ENCODE measurements around the gene C12orf42. TPM values are rescaled to one million over a fixed set of nuclear protein-coding genes. Genes with fewer than 3 reads are reported as not detected.
A peak's percentile ranks its signal among the peaks of the same experiment; 100 is the strongest.

C12orf42 gene
- total RNA-seq (2014; rRNA removed; shearing (Covaris generic)), result not detected in 2 replicates

DNA sequence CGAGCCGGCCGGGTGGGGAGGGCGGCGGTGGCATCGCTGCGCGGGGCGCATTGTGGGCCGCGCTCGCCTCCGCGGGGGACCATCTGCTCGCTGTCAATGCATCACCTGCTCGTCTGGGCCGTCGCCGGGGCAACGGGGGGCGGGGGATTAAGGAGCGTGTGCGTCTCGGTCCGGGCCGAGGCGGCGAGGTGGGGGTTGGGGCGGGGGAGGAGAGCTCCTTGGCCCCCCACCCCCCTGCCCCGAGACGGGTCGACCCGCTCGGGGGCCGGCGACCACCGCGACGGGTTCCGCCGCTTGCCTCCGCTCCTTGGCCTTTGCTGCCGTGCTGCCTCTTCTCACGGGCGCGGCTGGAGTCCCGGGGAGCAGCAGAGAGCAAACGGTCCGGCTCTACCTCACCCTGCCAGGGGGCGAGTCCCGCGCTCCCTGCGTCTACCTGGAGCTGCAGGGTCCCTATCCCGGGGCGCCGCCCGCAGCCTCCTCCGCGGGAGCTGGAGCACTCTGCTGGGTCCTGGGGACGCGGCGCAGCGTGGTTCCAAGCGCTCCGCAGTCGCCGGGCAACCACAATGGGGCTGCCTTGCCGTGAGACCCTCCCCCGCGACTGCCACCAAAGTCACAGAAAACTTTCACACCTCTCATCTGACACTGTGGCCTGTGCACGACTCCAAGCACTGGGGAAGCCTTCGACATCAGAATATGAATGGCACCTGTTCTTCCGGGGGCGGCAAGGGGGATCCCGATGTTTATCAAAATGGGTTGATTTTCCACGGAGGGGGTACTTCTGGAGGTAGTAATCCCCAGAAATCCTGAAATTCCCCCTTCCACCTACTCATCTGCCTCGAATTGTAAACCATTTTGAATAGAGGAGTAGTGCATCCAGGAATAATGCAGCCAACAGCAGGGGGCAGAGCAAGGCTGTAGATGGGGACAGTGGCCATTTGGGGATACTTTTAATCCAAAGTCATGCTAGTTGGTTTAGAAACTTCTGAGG is at the start of gene C12orf42:
C12orf42 (minus strand) TSS at position 500 of the 988 bp plus-strand sequence. CDS start 17,542 bp downstream, outside the sequence.
- DNase-seq (ENCODE audit: low spot score), result peak; percentile 13

DNA sequence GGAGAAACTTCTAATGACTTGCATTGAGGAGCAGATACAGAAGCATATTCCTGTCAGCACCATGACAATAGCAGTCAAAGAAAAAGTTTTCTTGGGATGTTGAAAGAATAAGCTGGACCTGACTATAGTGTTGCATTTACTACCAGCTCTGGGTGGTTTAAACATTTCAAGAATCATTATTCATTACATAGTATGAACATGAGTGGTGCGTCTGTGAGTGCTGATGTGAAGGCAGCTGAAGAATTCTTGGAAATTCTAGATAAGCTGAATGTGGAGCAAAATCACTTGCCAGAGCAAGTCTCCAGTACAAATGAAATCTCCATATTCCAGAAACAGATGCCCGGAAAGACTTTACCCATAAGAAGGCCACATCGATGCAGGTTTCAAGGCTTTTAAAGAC is 46.3 kb upstream of the C12orf42 start:
- no peak for DNase-seq (ENCODE audit: low spot score)

- no peak for DNase-seq (ENCODE audit: low spot score)
These were observed 44.6 kb upstream of the C12orf42 start for GRCh38 chr12:103540319-103540718.

DNA sequence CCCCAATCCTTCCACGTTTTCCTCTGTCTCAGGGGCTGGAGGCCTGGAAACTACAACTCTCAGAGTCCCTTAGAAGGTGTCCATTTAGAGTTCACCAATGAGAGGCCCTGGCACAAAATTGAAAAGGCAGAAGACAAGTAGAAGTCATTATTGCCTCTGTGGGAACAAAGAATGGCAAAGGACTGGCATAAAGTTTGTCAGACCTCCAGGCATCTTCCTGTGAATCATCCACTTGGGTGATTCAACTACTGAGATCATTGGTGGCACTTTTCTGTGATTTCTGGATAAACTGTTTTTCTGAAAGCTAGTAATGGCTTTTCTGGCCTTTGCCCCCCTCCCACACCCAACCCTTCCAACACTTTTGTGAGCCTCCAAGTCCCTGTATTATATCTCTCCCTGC is 42.6 kb upstream of the C12orf42 start:
- DNase-seq (ENCODE audit: low spot score), result peak; percentile 32

GRCh38 chr12:103530307-103531066 is 34.7 kb upstream of the C12orf42 start:
- DNase-seq (ENCODE audit: low spot score), result no peak

- no peak for DNase-seq (ENCODE audit: low spot score)
These were observed 33.5 kb upstream of the C12orf42 start for GRCh38 chr12:103529306-103529705.

- no peak for DNase-seq (ENCODE audit: low spot score)
These were observed 28.6 kb upstream of the C12orf42 start for GRCh38 chr12:103524238-103524875.

DNA sequence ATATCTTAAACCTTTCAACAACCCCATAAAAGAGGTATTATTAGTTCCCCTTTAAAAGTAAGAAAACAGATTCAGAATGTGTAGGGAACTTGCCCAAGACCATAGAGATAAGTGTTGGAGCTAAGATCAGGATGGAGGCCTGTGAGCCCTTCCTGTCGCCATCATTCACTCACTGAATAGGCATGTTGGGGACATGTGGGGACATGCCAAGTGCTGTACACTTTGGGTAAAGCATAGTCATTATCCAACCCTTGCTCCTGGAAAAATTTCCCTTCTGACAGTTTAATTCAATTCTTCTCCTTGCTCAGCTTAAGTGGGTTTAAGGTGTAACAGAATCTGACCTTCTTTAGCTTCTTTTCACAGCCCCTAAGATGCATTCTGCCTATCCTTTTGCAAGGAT is 28.0 kb upstream of the C12orf42 start:
- DNase-seq (ENCODE audit: low spot score), result no peak

DNA sequence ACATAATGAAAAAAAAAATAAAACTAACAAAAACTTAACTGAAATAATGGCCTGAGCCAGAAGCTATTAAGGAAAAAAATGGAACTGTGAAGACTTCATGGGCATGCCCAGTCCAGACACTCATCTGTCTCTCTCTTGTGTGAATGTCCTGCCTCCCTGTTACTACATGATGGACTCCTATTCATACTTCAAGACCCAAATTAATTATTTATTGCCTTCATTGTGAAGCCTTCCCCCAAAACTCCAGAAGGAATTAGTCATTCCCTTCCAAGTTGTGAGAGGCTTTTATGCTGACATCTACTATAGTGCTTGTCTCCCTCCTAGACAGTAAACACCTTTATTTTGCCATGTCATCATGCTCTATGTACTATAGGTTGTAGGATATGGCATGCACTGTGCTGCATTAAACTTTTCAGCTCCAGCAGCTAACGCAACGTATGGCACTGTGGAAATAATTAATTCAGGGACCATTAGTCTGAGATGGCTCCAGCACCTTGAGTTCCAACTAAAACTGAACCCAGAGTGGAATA is 25.0 kb upstream of the C12orf42 start:
- DNase-seq (ENCODE audit: low spot score), result no peak

- DNase-seq (ENCODE audit: low spot score), result no peak
These were observed 23.9 kb upstream of the C12orf42 start for GRCh38 chr12:103519632-103520031.

GRCh38 chr12:103518899-103519298 is 23.1 kb upstream of the C12orf42 start:
- no peak for DNase-seq (ENCODE audit: low spot score)

DNA sequence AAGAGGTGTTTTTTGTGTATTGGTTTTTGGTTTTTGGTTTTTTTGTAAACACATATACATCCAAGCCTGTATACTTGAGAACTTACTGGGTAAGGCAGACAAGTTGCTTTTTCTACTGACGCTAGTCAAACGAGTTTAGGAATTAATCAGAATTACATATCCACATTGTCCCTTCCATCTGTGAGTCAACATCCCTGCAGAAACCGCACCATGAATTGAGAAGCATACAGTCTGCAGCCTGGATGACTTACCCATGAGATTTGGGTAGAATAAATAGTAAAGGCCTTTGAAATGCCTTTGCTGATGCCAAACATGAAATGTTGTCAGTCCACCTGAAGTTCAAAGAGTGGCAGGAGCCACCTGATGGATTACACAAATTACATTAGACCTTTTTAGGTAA is 21.4 kb upstream of the C12orf42 start:
- no peak for DNase-seq (ENCODE audit: low spot score)

GRCh38 chr12:103515341-103515740 is 19.6 kb upstream of the C12orf42 start:
- no peak for DNase-seq (ENCODE audit: low spot score)

DNA sequence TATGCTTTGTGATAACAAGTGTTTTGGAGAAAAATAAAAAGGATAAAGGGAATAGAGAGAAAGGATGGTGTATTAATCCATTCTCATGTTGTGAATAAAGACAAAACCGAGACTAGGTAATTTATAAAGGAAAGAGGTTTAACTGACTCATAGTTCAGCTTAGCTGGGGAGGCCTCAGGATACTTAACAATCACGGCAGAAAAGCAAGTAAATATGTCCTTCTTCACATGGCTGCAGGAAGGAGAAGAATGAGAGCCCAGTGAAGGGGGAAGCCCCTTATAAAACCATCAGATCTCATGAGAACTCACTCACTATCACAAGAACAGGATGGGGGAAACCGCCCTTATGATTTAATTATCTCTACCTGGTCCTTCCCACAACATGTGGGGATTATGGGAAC is 18.1 kb upstream of the C12orf42 start:
- DNase-seq (ENCODE audit: low spot score), result no peak

DNA sequence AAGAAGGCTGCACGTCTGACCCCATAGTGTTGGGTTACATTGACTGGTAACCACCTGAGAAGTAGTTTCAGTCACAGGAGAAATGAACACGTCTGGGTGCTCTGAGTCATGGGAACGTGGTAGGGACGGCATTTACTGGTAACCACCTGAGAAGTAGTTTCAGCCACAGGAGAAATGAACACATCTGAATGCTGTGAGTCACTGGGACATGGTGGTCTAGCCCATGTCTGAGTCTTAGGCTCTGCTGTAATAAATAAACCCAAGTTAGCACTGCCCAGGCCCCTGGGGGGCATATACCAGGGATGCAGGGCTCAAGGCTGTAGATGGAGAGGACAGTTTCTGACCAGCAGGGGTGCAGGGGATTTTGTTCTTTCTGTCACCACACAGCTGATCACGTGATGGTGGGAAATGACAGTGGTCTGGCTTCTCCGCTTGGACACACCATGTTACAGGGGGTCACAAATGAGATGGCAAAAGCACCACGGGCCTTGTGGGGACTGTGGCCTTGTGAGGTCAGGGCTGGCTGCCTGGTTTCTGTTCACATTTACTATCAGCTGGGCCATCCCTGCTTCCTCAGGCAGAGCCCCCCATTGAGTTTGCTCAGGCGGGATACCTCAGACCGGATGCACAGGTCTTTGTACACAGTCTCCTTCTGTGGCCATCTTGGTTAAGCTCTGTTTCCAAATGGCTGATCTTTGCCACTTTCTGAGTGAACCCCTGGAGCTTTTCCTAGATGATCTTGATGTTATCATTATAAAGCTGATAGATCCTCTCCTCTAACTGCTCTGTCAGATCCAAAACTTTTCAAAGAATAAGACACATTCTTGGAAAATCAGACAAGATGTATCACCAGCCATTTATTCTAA is 9.8 kb upstream of the C12orf42 start:
- peak; percentile 10 for DNase-seq (ENCODE audit: low spot score)

- no peak for DNase-seq (ENCODE audit: low spot score)
These were observed 8.8 kb upstream of the C12orf42 start for GRCh38 chr12:103504606-103505005.

GRCh38 chr12:103503546-103504480 is 8.0 kb upstream of the C12orf42 start:
- no peak for DNase-seq (ENCODE audit: low spot score)

DNA sequence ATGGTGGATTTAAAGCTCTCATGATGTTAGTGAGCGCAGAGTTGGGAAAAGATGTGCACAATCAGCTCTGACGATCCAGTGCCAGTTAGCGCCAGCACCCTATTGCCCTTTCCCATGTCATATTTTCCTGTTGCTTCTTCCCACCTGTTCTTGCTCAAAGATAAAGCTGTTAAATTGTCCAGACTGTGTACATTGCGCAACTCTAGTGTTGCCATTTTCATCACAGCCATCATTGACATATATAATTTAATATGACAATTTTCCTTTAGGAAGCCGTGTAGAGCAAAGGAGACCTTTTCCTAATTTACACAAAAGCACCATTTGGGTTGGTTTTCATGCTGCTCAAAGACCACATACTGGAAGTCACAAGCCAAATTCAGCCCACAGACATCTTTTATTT is 5.7 kb upstream of the C12orf42 start:
- DNase-seq (ENCODE audit: low spot score), result no peak

DNA sequence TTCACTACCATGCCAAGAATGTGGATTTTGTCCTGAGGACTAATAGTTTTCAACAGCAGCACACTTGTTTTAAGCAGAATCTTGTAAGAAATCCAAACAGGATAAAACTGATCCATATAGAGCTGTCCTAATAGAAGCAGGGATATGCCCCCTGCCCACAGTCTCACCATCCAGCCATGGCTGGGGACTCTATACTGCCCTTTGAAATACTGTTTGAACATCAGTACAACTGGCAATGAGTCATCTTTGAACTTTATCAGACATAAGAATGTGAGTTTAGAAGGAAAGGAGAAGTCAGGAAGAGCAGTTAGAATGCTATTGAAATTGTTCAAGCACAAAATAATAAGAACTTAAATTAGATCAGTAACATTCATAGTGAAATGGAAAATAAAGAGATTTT is 3.8 kb upstream of the C12orf42 start:
- no peak for DNase-seq (ENCODE audit: low spot score)

DNA sequence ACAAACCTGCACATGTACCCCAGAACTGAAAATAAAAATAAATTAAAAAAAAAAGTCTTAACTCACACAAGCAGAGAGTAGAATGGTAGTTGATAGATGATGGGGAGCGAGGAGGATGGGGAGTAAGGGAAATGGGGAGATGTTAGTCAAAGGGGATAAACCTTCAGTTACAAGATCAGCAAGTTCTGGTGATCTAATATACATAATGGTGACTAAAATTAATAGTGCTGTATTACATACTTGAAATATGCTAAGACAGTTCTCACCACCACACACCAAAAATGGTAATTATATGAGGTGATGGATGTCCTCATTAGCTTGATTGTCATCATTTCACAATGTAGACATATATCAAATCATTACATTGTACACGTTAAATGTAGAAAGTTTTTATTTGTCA is 3.2 kb upstream of the C12orf42 start:
- DNase-seq (ENCODE audit: low spot score), result no peak
